HUES6 (cell line): ENCODE data around the gene RRAGD.

Experiments
- H3K27ac ChIP-seq: 2 replicates; pipeline ENCODE4 v1.7.0; 2013; ENCODE audit warnings: low read depth, mild to moderate bottlenecking, low read length, inconsistent platforms
- H3K27me3 ChIP-seq: 2 replicates; pipeline ENCODE4 v1.6.1; 2013; ENCODE audit warnings: low read length; ENCODE audit not compliant: control insufficient read depth, insufficient read depth
- H3K36me3 ChIP-seq: 2 replicates; pipeline ENCODE4 v1.6.1; 2013; ENCODE audit warnings: low read length; ENCODE audit not compliant: control insufficient read depth, insufficient read depth
- H3K4me1 ChIP-seq: 2 replicates; pipeline ENCODE4 v1.6.1; 2013; ENCODE audit warnings: low read length; ENCODE audit not compliant: control insufficient read depth, insufficient read depth
- H3K4me3 ChIP-seq: 2 replicates; pipeline ENCODE4 v1.5.1; 2013; ENCODE audit warnings: low read depth, low read length
- H3K9ac ChIP-seq: one replicate; pipeline ENCODE4 v1.6.1; 2013; ENCODE audit warnings: mild to moderate bottlenecking, low read length
- H3K9me3 ChIP-seq: 2 replicates; pipeline ENCODE4 v1.6.1; 2013; ENCODE audit warnings: low read depth, low read length; ENCODE audit not compliant: control insufficient read depth, insufficient read depth

The RRAGD gene

GRCh38 chr6:89411145-89412070 lies 665 bp downstream of the RRAGD start:
- peak overlapping the region; percentile 35 for H3K9ac ChIP-seq
- no peaks in the 10 kb centered on the region for H3K9me3 ChIP-seq
- H3K27me3 ChIP-seq, result peaks cover 66% of the 10 kb centered on the region
- no peak overlapping the region for H3K27ac ChIP-seq
- H3K4me3 ChIP-seq, result peak overlapping the region; percentile 74
- peaks cover 27% of the 10 kb centered on the region for H3K4me1 ChIP-seq
- H3K36me3 ChIP-seq, result no peaks in the 10 kb centered on the region

DNA sequence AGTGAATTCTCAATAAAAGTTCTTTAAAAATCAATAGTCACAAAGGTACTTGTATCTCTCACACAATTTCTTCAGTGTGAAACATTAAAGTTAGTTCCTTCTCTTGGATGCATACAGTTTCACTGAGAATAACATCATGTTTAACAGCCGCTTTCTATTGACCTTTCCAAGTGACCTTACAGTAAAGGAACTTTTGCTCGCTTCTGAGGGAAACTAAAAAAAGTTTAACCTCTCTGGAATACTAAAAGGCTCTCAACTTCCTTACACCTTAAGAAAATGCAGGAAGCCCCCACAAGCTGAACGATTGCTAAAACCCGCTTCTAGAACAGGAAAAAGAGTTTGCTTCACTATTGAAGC lies 1.3 kb downstream of the RRAGD start:
- H3K27ac ChIP-seq, result no peak overlapping the region
- H3K9ac ChIP-seq, result no peak overlapping the region
- peaks cover 68% of the 10 kb centered on the region for H3K27me3 ChIP-seq
- no peaks in the 10 kb centered on the region for H3K9me3 ChIP-seq
- peak overlapping the region; percentile 74 for H3K4me3 ChIP-seq
- no peaks in the 10 kb centered on the region for H3K36me3 ChIP-seq
- H3K4me1 ChIP-seq, result peaks cover 30% of the 10 kb centered on the region

DNA sequence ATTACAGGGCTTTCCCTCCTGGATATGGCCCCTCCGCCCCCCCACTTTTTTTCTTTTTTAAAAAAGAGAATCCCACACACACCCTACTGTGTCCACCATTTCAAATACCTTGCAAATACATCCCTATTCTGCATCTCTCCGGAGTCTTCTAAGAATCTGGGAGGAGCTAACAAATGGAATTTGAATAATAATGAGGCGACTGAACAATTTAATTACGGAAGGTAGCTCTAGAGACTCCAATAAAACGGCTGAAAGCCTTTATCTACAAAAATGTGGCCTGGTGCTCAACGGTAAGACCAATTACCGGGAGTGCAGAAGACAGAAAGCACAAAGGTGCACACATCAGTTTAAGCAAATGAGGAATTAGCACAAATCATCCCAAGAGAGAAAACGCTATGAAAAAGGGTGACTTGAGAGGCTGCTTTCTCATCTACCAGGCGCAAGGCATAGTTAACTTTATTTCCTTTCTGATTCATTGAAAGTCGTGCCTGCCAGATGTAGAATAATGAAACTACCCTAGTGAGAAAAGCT lies 1.8 kb downstream of the RRAGD start:
- Histone ChIP-seq H3K4me3 (peak overlapping the region; percentile 74), H3K27ac (no peak overlapping the region), H3K9ac (no peak overlapping the region), H3K9me3 (no peaks in the 10 kb centered on the region), H3K36me3 (no peaks in the 10 kb centered on the region), H3K4me1 (peaks cover 34% of the 10 kb centered on the region), H3K27me3 (peaks cover 64% of the 10 kb centered on the region)

GRCh38 chr6:89409461-89410035 lies 2.5 kb downstream of the RRAGD start:
- peaks cover 60% of the 10 kb centered on the region for H3K27me3 ChIP-seq
- H3K4me1 ChIP-seq, result peaks cover 35% of the 10 kb centered on the region
- no peak overlapping the region for H3K27ac ChIP-seq
- H3K9me3 ChIP-seq, result no peaks in the 10 kb centered on the region
- peak overlapping the region; percentile 74 for H3K4me3 ChIP-seq
- no peaks in the 10 kb centered on the region for H3K36me3 ChIP-seq
- H3K9ac ChIP-seq, result no peak overlapping the region

DNA sequence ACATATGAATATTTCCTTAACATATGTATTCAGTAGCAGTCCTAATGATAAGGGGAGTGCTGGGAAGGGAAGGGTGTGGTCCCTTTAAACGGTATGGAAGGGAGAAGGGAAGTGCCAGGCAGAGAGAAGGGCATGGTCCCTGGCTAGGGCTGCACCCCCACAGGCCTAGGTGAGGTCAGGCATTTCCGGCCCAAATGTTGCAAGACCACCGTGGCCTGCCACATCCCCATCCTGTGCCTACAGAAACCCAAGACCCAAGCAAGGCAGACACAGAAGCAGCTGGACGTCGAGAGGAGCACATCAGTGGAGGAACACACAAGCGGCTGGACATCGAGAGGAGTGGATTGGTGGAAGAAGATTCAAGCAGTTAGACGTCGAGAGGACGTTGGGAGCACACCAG lies 5.9 kb downstream of the RRAGD start:
- Histone ChIP-seq H3K9ac (no peak overlapping the region), H3K27ac (no peak overlapping the region), H3K27me3 (peaks cover 31% of the 10 kb centered on the region), H3K36me3 (no peaks in the 10 kb centered on the region), H3K4me1 (peaks cover 30% of the 10 kb centered on the region), H3K4me3 (no peak overlapping the region), H3K9me3 (no peaks in the 10 kb centered on the region)

- Histone ChIP-seq H3K4me3 (no peak overlapping the region), H3K27ac (no peak overlapping the region), H3K4me1 (peaks cover 19% of the 10 kb centered on the region), H3K9me3 (no peaks in the 10 kb centered on the region), H3K9ac (no peak overlapping the region), H3K27me3 (peaks cover 14% of the 10 kb centered on the region), H3K36me3 (no peaks in the 10 kb centered on the region)
These were observed 7.6 kb downstream of the RRAGD start for GRCh38 chr6:89404512-89404911.

GRCh38 chr6:89402776-89403175 lies 9.3 kb downstream of the RRAGD start:
- Histone ChIP-seq H3K36me3 (no peaks in the 10 kb centered on the region), H3K27me3 (peaks cover 6% of the 10 kb centered on the region), H3K9ac (no peak overlapping the region), H3K27ac (no peak overlapping the region), H3K9me3 (no peaks in the 10 kb centered on the region), H3K4me1 (peaks cover 12% of the 10 kb centered on the region; the same call in 1 of the 2 replicates), H3K4me3 (no peak overlapping the region)

- H3K9ac ChIP-seq, result no peak overlapping the region
These were observed 11.1 kb downstream of the RRAGD start for GRCh38 chr6:89400912-89401399.

GRCh38 chr6:89400050-89400449 lies 12.0 kb downstream of the RRAGD start:
- Histone ChIP-seq H3K27ac (no peak overlapping the region), H3K36me3 (no peaks in the 10 kb centered on the region), H3K9me3 (no peaks in the 10 kb centered on the region), H3K27me3 (no peaks in the 10 kb centered on the region), H3K4me3 (no peak overlapping the region), H3K9ac (no peak overlapping the region), H3K4me1 (no peaks in the 10 kb centered on the region)

More at GRCh38 chr6:89400912-89401399, 11.1 kb downstream of the RRAGD start:
- Histone ChIP-seq H3K9me3 (no peaks in the 10 kb centered on the region), H3K4me1 (peaks cover 5% of the 10 kb centered on the region; the same call in 1 of the 2 replicates), H3K4me3 (no peak overlapping the region), H3K27me3 (no peaks in the 10 kb centered on the region), H3K27ac (no peak overlapping the region), H3K36me3 (no peaks in the 10 kb centered on the region)

- no peaks in the 10 kb centered on the region for H3K9me3 ChIP-seq
- H3K4me1 ChIP-seq, result no peaks in the 10 kb centered on the region
- no peaks in the 10 kb centered on the region for H3K27me3 ChIP-seq
- H3K36me3 ChIP-seq, result no peaks in the 10 kb centered on the region
- no peak overlapping the region for H3K27ac ChIP-seq
- H3K4me3 ChIP-seq, result no peak overlapping the region
- no peak overlapping the region for H3K9ac ChIP-seq
These were observed 13.1 kb downstream of the RRAGD start for GRCh38 chr6:89398762-89399525.
